ENCODE results near the gene WNT5A. TPM values are rescaled to one million over a fixed set of nuclear protein-coding genes. Genes with fewer than 3 reads are reported as not detected.

The WNT5A gene
- polyA plus RNA-seq, 1 donor (not counting 4 experiments of a cell fraction or from before 2014, with no cell fraction given) = 9.4 TPM

DNA sequence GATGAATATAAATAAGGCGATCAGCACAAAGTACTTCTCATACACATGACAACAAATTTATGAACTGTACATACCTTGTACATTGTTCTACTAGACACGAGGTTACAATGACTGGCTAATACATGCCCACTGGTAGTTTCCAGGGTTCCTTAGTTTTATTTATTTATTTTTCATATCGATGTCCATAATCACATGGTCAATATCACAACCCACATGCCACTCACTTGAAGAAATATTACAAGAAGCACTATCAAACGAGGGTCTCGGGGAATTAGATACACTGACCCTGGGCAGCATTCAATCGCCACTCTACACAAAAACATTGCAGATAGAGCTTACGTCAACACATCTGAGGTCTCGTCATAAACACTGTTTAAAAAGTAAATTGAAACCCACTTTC, 21.2 kb upstream of the WNT5A start:
- Histone ChIP-seq H3K9me3 (ENCODE audit: control insufficient read depth, low read depth, low read length) (no peaks in the 10 kb centered on the region), H3K4me3 (ENCODE audit: control insufficient read depth in 2 of 3, extremely low read depth in 1 of 3, insufficient read depth in 2 of 3, low read depth in 1 of 3, low read length in 3 of 3) (no peak overlapping the region), H3K27me3 (ENCODE audit: control insufficient read depth, extremely low read depth, insufficient read depth, low read length) (no peaks in the 10 kb centered on the region), H4K20me1 (ENCODE audit: control insufficient read depth, extremely low read depth, insufficient read depth, low read length) (no peaks in the 10 kb centered on the region), H3K36me3 (ENCODE audit: control insufficient read depth in 2 of 2, extremely low read depth in 1 of 2, insufficient read depth in 2 of 2, low read length in 2 of 2) (no peaks in the 10 kb centered on the region), H2AFZ (ENCODE audit: control insufficient read depth, low read length) (no peak overlapping the region), H3K9me1 (ENCODE audit: control insufficient read depth, extremely low read depth, insufficient read depth, low read length) (no peaks in the 10 kb centered on the region), H3K4me2 (ENCODE audit: control insufficient read depth, extremely low read depth, insufficient read depth, low read depth, low read length) (no peak overlapping the region), H3K27ac (ENCODE audit: control insufficient read depth, insufficient read depth, low read length) (no peak overlapping the region), H3K9ac (ENCODE audit: control insufficient read depth, extremely low read depth, insufficient read depth, low read length) (no peak overlapping the region), H3K79me2 (ENCODE audit: control insufficient read depth, insufficient read depth, low read length) (no peaks in the 10 kb centered on the region), H3K4me1 (ENCODE audit: control insufficient read depth, extremely low read depth, insufficient read depth, low read length) (peaks cover 18% of the 10 kb centered on the region)
- TF ChIP-seq EZH2 (IDR thresholded peaks at IDR 0.05; ENCODE audit: low read length) = no peak
- TF ChIP-seq, protein P1, sequence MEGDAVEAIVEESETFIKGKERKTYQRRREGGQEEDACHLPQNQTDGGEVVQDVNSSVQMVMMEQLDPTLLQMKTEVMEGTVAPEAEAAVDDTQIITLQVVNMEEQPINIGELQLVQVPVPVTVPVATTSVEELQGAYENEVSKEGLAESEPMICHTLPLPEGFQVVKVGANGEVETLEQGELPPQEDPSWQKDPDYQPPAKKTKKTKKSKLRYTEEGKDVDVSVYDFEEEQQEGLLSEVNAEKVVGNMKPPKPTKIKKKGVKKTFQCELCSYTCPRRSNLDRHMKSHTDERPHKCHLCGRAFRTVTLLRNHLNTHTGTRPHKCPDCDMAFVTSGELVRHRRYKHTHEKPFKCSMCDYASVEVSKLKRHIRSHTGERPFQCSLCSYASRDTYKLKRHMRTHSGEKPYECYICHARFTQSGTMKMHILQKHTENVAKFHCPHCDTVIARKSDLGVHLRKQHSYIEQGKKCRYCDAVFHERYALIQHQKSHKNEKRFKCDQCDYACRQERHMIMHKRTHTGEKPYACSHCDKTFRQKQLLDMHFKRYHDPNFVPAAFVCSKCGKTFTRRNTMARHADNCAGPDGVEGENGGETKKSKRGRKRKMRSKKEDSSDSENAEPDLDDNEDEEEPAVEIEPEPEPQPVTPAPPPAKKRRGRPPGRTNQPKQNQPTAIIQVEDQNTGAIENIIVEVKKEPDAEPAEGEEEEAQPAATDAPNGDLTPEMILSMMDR (optimal IDR thresholded peaks at IDR 0.05 in 1 of 3, IDR thresholded peaks at IDR 0.05 in 1 of 3, conservative IDR thresholded peaks at IDR 0.05 in 1 of 3; ENCODE audit: extremely low read depth in 1 of 3, insufficient read depth in 2 of 3, low read length in 3 of 3) = no peak
- dilution Hi-C loops (cut with MboI; ENCODE audit: extremely low pct_ligation_motif_present, low sequenced_read_pairs) = no loop called here
- DNase-seq (ENCODE audit: low read depth, low spot score) = no peak
- FAIRE-seq = no peak

DNA sequence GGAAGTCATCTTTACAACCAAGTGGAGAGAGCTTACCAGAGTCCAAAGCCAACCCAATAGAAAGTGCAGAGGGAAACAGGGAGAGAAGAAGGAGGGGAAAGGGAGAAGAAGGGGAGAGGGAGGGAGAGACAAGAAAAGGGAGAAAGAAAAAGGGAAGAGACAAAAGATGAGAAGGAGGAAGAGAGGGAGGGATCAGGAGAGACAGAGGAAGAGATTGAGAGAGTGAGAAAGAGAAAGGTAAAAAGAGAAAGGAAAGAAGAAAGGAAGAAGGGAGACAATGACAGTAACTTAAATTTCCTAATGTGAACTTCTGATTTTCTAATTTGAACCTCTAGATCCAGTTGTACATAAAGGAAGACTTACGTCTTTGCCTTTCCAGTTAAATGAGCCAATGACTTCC, 20.7 kb upstream of the WNT5A start:
- Histone ChIP-seq H3K4me1 (ENCODE audit: control insufficient read depth, extremely low read depth, insufficient read depth, low read length) (peaks cover 18% of the 10 kb centered on the region), H3K4me3 (ENCODE audit: control insufficient read depth in 2 of 3, extremely low read depth in 1 of 3, insufficient read depth in 2 of 3, low read depth in 1 of 3, low read length in 3 of 3) (no peak overlapping the region), H3K27ac (ENCODE audit: control insufficient read depth, insufficient read depth, low read length) (no peak overlapping the region), H3K4me2 (ENCODE audit: control insufficient read depth, extremely low read depth, insufficient read depth, low read depth, low read length) (no peak overlapping the region), H4K20me1 (ENCODE audit: control insufficient read depth, extremely low read depth, insufficient read depth, low read length) (no peaks in the 10 kb centered on the region), H2AFZ (ENCODE audit: control insufficient read depth, low read length) (no peak overlapping the region), H3K9me3 (ENCODE audit: control insufficient read depth, low read depth, low read length) (no peaks in the 10 kb centered on the region), H3K9ac (ENCODE audit: control insufficient read depth, extremely low read depth, insufficient read depth, low read length) (no peak overlapping the region), H3K9me1 (ENCODE audit: control insufficient read depth, extremely low read depth, insufficient read depth, low read length) (no peaks in the 10 kb centered on the region), H3K36me3 (ENCODE audit: control insufficient read depth in 2 of 2, extremely low read depth in 1 of 2, insufficient read depth in 2 of 2, low read length in 2 of 2) (no peaks in the 10 kb centered on the region), H3K27me3 (ENCODE audit: control insufficient read depth, extremely low read depth, insufficient read depth, low read length) (no peaks in the 10 kb centered on the region), H3K79me2 (ENCODE audit: control insufficient read depth, insufficient read depth, low read length) (no peaks in the 10 kb centered on the region)
- DNase-seq (ENCODE audit: low read depth, low spot score) (no peak), FAIRE-seq (no peak)
- dilution Hi-C loops (cut with MboI; ENCODE audit: extremely low pct_ligation_motif_present, low sequenced_read_pairs) = no loop called here
- TF ChIP-seq, protein P1 (optimal IDR thresholded peaks at IDR 0.05 in 1 of 3, IDR thresholded peaks at IDR 0.05 in 1 of 3, conservative IDR thresholded peaks at IDR 0.05 in 1 of 3; ENCODE audit: extremely low read depth in 1 of 3, insufficient read depth in 2 of 3, low read length in 3 of 3) = no peak
- TF ChIP-seq EZH2 (IDR thresholded peaks at IDR 0.05; ENCODE audit: low read length) = no peak
